Activated T-helper 1 cell treated with Interleukin-2 at 50 U/mL for 16 hours (primary cell): ENCODE measurements around the gene SLC15A1.
"Not testable (repeated sequence)": the region's sequence is repeated elsewhere in the genome, so short reads cannot be mapped to it uniquely, and the experiment has no call there.

ENCODE experiments used
- DNase-seq: peaks from one replicate; pipeline ENCODE4 v3.0.0-alpha.2; 2020; ENCODE audit warnings: low read depth

SLC15A1 gene

DNA sequence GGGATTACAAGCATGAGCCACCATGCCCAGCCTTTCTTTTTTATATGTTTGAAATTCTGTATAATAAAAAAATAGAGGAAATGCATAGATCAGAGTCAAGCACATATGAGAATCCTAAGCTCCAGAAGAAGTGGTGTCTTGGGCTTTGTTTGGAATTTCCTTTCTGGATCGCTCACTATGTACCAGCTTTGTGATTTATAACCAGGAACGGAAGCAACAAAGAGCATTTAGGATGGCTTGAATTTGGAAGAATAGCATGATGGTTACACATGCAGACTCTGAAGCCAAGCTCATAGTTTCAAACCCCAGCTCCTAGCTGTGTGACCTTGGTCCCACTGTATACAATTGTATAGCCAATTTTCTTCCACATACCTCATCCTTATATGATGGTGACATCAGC is 28.0 kb upstream of the SLC15A1 start:
- DNase-seq: no peak

- DNase-seq: no peak
Observed at GRCh38 chr13:98779695-98780094, 27.2 kb upstream of the SLC15A1 start.

DNA sequence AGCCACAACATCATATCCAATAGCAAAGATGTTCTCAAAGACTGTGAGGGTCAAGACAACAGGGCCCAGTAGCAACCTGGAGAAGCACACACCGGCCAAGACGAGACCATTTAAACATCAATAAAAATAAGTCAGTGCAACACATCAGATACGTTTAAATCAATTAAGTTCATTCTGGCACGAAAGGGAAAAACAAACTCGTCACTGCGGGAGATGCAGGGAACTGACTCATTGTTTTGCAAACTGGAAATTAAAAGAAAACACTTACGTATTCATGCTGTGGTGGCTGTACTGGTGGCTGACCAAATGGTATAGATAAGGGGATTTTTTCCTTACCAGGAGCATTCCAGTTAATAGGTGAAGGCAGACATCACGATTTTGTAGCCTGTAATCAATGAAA is 26.3 kb upstream of the SLC15A1 start:
- no peak for DNase-seq

- DNase-seq: no peak
Observed at GRCh38 chr13:98776644-98777043, 24.2 kb upstream of the SLC15A1 start.

GRCh38 chr13:98775844-98776598 is 23.5 kb upstream of the SLC15A1 start:
- no peak for DNase-seq

GRCh38 chr13:98775386-98775785 is 22.9 kb upstream of the SLC15A1 start:
- no peak for DNase-seq

DNA sequence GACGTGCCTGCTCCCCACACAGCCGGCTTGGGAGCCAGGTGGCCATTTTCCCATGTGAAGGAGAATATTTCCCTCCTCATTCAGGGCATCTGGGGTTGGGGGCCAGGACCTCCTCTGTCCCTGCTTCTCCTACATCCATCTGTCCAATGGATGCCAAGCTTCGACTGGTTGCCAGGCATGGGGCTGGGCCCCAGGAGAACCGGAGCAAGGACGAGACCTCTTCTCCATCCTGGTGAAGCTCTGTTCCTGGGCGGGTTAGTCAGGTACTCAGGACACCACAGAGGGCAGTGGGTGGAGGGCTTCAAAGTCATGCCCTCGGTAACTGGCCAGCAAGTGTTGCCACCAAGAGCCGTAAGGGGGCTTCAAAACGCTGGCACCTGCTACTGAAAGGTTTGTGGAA is 22.3 kb upstream of the SLC15A1 start:
- DNase-seq: no peak

DNA sequence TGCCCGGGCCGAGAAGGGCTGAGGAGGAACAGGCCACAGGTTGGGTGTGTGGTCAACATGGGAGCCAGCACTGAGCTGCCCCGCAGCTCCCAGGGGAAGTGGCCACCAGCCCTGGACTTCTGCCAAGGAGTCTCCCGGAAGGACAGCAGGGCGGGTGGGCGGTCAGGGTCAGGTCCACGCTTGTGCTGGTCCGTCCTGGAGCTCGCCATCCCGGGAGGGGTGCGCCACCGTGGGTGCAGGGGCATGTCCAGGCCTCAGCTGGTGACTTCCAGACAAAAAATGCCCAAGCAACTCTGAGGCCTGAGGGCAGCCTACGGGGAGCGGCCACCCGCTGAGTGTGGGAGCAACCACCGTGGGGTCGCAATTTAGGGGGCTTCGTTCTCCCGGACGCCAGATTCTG is 21.4 kb upstream of the SLC15A1 start:
- DNase-seq: no peak

DNA sequence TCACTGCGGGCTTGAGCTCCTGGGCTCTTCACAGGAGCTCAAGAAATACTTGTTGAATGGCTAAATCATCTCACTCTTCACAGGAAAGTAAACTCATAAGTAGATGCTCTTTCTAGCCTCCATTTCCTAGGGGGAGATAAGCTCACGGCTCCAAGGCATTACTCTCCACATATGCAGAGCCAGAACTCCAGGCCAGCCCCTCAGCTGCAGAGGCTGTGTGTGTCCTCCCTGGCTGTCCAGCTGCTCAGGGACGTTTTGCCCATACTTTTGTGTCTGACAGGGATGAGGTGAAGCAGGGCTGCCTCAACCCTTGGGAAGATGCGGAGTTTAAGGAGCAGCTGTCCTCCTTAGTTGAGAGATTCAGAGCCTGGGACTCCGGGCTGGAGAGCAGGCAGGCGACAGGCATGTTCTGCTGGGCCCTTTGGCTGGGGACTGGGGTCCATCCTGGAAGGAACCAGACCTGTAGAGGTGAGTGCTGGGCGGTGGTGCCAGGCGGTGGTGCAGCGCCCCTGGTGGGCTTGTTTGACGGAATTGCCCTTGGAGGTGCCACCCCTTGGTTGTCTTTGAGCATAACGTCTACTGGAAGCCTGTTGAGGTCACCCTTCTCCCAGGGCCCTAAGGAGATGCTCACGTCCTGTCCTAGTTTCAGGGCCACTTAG is 20.5 kb upstream of the SLC15A1 start:
- no peak for DNase-seq

GRCh38 chr13:98771838-98772611 is 19.6 kb upstream of the SLC15A1 start:
- no peak for DNase-seq

- DNase-seq: no peak
Observed at GRCh38 chr13:98769736-98770135, 17.3 kb upstream of the SLC15A1 start.

DNA sequence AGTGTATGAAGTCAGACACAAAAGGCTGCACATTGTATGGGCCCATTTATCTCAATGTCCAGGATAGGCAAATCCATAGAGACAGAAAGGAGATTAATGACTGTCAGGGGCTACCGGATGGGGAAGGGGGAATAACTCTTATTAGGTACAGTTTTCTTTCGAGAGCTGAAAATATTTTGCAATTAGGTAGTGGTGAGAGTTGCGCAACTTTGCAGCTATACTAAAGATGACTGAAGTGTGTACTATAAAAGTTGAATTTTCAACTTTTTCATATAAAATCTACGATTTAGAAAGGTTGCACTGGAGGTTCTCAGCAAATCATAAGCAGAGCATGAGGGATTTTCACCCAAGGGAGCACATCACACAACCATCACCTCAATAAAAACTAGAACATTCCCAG is 16.1 kb upstream of the SLC15A1 start:
- no peak for DNase-seq

DNA sequence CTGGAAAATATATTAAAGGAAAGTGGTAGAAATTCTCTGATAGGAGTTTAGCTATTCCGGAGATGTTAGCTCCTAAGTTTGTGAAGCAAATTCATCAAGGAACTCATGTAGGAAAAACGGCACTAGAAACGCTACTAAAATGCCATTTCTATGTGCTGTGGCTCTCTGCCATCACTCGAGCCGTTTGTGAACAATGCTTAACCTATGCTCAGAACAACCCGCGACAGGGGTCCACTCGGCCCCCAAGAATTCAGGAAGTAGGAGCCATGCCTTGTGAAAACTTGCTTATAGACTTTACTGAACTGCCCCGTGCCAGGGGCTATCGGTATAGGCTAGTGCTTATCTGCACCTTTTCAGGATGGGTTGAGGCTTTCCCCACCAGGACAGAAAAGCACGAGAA is 14.2 kb upstream of the SLC15A1 start:
- DNase-seq: no peak

- DNase-seq: no peak
Observed at GRCh38 chr13:98765996-98766519, 13.6 kb upstream of the SLC15A1 start.

- no peak for DNase-seq
Observed at GRCh38 chr13:98761986-98762616, 9.6 kb upstream of the SLC15A1 start.

DNA sequence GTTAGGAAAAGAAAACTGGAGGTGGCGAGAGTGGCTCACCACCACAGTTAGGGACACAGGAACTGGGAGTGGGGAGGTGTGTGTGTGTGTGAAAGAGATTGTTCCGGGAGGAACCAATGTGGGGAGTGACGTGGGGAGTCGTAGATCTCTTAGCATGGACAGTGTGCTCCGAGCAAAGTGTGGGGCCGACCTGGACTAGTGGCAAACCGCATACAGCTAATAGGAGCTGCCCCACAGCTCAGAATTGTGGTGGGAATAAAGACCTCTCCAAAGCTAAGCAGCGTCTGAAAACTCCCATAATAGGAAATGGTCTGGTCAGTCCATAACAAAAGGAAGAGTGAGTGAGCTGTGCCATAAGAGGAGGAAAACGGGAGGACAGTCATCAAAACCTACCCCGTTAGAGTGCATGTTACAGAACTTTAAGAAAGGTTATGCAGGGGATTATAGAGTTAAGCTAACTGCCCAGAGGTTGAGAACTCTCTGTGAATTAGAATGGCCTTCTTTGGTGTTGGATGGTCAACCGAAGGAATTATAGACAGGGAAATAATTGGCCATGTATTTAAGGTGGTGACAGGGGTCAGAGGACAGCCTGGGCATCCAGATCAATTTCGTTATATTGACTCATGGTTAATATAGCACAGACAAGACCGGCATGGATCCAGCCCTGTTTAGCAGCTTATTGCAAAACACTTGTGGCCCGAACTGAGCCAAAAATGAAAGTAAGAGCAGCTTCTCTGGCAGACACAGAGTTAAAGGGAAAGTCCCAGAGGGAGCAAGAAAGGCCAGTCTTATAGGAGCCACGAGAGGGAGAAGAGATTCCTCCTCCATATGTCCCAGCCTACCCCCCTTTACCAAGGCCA is 8.9 kb upstream of the SLC15A1 start:
- no peak for DNase-seq

DNA sequence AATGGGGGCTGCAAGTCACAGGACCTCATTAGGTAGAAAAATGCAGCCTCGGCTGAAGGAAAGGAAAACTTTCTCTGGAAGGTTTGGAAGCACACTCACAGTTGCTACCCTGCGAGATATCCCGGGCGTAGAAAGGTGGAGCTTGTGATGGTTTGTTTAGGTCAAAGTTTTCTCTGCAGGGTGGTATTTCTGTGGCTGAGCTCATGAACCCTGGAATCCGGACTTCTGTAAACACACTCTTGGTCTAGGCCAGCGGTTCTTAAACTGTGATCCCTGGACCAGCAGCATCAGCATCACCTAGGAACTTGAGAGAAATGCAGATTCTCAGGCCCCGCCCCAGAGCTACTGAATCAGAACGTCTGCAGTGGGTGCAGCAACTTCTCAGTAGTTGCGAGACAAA is 3.3 kb upstream of the SLC15A1 start:
- DNase-seq: no peak

GRCh38 chr13:98755116-98755515 is 2.6 kb upstream of the SLC15A1 start:
- DNase-seq: no peak

DNA sequence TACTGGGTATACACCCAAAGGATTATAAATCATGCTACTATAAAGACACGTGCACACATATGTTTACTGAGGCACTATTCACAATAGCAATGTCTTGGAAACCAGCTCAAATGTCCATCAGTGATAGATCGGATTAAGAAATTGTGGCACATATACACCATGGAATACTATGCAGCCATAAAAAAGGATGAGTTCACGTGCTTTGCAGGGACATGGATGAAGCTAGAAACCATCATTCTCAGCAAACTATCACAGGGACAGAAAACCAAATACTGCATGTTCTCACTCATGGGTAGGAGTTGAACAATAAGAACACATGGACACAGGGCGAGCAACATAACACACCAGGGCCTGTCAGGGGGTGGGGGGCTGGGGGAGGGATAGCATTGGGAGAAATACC is 2.0 kb upstream of the SLC15A1 start:
- not testable (repeated sequence) for DNase-seq

- DNase-seq: no peak
Observed at GRCh38 chr13:98751861-98752466, 508 bp downstream of the SLC15A1 start.

- DNase-seq: no peak
Observed at GRCh38 chr13:98751367-98751782, 1.1 kb downstream of the SLC15A1 start.
